HG03460 (cell line): ENCODE measurements around the gene PLXNA4.

Experiments used
- ATAC-seq: cut with Tn5 transposase; IDR thresholded peaks from one replicate; pipeline ENCODE4 v1.9.1; 2021; ENCODE audit not compliant: unreplicated experiment

Gene PLXNA4

DNA sequence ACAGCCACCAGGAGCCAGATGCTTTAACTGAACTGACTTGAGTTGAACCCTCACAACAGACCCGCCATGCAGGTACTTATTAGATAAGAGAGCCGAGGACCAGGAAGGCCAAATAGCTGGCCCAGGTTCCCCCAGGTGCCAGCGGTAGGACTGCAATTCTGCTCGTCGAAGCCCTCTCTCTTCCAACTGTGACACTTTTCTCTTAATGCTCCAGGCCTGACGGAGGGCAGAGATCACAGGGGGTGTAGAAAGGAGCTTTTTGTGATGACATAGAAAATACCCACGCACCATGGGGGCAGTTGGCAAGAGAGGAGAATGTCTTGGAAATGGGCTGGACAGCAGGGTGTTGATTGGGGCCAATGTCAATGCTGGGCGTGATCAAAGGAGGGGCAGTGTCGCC is 208.5 kb downstream of the PLXNA4 start:
- ATAC-seq, result no peak

DNA sequence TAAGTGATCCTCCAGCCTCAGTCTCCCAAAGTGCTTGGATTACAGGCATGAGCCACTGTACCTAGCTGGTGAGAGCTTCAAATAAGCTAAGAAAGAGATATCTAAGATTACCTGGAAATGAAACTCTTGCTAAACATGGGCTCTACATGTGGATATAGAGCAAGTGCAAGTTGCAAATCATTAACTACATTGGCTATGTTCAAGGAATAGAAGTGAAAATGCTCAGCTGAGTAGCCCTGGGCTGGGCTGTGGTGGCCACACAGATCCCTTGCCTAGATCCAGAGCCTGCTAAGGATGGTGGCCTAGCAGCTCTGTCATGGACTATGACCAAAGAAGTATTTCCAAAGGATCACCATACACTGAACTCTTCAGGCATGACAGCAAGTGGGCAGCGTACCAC is 209.3 kb downstream of the PLXNA4 start:
- ATAC-seq, result no peak

DNA sequence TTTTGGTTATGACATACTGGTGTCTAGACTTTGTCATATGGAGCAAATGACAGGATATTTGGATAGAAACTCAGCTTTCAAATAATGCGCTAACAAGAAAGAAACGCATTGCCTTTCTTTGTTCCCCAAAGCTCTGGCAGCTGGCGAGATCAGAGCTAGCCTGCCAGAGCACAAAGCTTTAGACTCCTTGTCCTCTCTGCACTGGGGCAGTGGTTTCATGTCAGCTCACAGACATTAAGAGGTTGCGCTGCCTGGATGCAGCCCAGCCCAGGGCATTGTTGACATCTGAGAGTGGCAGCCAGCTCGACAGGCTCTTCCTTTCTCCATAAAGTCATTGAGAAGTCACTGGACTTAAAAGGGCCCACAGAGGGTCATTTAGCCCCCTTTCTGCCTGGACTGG is 212.0 kb downstream of the PLXNA4 start:
- no peak for ATAC-seq

DNA sequence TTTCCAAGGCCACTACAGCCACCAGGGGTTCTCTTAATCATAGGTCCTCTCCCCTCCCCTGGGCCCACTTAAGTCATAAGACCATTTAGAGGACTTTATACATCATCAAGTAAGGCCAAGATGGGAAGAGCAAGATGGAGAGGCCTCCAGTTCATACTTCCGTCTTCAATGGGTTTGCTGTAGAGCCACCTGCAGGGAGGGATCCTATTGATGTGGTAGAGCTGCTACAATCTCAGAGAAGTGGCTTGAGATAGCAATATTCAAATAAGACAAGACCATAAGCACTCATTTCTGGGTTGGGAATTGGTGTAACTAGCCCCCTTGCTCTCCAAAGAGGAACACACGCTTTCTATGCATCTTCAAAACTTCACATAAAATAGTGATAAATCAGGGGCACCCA is 214.2 kb downstream of the PLXNA4 start:
- no peak for ATAC-seq

DNA sequence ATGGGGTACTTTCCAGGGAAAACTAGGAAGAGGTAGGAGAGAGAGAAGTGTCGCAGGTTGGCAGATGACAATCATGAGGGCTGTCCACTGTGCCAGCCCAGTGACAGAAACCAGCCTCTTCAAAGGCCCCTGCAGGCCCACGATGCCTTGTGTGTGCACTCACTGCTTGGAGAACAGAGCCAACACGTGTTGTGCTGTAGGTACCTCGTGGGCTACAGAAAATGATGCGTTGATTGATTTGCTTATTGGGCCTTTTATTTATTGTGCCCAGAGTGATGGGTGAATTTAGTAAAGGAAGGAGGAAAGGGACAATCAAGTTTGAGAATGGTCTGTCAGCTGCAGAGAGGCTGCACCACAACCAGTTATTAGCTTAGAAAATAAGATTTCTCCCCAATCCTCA is 215.1 kb downstream of the PLXNA4 start:
- no peak for ATAC-seq

DNA sequence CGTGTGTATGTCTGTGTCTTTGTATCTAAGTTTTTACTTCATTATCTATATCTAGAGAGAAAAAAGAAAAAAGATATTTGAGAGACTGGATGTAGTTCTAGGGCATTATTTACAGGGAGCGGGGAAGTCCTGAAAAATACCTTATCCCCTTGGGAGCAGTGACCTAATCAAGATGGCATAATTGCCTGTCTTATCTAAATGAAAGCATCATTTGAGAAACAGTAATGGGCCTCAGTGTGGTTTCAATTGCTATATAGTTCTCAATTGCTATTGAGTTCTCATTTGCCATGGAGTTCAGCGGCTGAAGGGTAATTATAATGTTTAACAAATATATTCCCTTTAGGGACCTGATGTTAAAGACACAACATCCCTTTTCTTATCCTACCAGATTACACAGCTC is 216.5 kb downstream of the PLXNA4 start:
- ATAC-seq, result no peak

DNA sequence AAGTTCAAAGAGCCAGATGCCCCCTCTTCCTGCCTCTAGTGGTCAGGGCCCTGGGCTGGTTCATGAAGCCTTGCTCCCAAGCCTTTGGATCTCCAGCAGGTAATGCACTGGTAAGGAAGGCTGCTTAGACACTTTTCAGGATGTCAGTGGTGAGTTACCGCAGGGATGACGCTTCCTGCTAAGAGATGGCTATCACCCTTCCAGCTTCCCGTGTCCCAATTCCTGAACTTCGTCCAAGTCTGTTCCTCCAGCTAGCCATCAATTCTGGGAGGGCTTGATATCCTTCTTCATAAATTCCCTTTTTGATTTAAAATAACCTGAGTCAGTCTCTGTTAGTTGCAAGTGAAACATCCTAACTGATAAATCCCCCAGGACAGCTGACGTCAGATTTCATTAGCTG is 221.2 kb downstream of the PLXNA4 start:
- no peak for ATAC-seq

DNA sequence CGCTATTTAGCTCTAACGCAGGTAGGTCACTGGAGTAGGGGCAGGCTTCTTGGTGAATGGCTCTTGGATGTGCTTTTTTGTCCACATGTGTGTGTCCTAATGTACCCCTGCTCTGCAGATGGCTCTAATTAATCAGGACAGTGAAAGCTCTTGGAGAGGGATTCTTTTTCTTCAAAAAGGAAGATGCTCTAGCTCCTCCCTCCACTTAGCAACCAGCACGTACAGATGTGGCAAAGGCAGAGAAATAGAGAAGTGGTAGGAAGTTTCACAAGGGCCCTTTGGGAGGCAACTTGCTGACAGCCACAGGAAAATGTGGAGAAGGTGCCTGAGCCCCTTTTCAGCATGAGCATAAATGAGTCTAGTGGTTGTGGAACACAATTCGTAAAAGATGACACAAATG is 221.7 kb downstream of the PLXNA4 start:
- no peak for ATAC-seq

DNA sequence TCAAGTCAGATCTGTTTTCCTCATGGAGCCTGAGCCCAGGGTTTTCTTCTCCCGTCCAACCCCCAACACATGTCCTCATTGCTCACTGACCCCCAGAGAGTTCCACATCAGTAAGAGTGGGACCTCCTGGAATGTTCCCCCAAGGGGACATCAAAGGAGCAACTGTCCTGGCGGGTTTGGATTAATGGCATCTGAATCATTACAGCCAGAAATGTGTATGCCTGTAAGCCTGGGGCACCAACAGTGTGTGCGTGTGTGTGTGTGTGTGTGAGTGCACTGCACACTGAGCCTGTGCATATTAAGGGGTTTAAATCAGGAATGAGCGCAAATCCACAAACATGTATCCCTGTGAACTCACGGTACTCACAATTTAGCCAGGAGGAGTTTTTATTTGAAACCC is 222.3 kb downstream of the PLXNA4 start:
- no peak for ATAC-seq

DNA sequence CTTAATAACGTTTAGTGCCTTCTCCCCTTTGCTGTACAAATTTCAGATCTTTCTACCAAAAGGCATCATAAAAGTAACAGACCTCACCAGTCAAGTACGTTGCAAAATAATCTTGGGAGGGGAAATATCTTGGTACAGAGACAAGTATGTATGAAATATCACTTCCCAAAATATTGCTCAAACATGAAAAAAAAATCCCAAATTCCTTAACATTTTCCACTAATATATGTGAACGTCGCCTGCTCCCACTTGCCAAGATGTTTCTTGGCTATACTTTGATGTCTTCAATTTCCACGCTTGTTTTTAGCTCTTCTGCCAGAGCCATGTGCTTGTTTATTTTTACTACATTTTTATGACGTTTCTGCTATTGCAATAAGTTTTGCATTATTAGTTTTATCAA is 223.5 kb downstream of the PLXNA4 start:
- ATAC-seq, result no peak

DNA sequence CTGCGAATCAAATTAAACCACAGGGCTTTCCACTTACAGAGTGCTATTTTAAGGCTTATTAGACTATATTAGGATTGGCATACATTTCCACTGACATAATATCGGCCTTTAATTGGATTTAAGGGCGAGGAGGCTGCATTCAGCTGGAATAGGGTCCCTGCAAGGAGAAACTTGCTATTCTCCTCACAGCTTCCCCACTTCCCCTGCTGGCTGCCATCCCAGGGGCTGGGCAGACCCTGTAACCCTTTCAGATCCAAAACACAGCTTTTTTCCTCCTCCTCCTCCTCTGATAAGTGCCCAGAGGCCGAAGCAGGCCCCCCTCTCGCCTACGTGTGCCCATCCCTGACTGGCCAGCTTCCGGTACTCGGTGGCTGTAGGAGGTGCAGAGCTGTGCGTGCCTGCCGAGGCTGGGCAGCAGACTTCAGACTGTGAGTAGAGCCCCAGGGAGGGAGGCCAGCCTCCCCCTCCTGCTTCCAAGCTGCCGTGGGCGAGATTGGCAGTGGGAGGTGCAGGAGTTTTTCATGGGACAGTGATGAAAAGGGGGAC is 224.2 kb downstream of the PLXNA4 start:
- no peak for ATAC-seq

DNA sequence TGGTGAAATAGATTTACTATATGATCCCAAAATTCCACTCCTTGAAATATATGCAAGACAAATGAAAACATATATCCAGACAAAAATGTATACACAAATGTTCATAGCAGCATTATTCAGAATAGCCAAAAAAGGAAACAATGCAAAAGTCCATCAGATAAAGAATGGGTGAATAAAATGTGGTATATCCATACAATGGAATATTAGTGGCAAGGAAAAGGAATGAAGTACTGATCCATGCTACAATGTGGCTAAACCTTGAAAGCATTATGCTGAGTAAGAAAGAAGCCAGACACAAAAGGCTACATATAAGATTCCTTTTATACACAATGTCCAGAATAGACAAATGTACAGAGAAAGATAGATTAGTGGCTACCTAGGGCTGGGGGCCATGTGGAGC is 225.5 kb downstream of the PLXNA4 start:
- ATAC-seq, result no peak

DNA sequence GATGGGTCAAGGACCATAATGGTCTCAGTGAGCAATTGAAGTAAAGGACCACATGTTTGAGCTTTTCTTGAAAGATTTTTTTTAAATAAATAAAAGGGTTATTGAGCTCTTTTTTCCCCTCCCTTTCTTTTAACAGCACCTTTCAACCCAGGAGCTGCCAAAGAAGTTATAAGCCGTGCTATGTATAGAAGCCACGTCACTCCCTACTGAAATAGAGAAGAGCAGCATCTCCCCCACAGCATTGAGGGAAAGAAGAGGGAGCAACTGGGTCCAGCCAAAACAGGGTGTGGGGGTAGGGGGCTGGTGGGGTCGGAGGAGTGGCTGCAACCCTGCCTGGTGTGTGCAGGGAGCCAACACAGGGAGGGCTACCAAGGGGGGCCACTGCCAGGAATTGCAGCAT is 227.2 kb downstream of the PLXNA4 start:
- no peak for ATAC-seq

DNA sequence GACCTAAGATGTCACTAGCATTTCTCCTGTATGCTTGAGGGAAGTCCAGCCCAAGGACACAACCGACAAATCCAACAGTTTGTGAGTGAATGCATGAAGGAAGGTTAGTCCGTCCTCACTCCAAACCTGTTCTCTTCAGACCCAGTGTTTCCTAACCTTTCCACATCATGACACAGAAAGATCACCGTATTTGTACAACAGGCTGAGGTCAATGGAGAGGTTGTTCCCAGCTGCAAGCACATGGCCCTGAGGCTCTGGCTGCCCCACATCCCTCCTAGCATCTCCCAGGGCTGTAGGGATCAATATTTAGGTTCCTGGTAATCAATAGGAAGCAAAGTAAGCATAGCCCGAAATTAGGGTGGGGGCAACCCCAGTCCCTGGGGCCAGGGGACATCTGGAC is 227.9 kb downstream of the PLXNA4 start:
- ATAC-seq, result no peak

DNA sequence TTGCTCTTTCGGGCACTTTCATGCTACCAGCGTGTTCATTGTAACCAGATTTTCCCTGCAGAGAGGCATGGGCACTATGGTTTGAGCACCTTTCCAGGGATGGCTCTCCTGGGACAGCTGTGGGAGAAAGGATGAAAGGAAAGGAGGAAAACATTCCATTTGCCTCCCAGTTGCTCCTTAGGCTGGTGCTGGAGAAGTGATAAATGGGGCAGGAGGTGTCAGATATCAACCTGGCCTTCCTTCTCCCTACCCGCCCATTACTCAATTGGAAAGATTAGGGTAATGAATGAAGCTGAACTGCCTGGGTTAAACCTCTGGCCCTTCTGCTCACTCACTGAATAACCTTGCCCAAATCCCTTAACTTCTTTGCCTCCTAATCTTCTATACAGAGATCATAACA is 228.4 kb downstream of the PLXNA4 start:
- ATAC-seq, result no peak

DNA sequence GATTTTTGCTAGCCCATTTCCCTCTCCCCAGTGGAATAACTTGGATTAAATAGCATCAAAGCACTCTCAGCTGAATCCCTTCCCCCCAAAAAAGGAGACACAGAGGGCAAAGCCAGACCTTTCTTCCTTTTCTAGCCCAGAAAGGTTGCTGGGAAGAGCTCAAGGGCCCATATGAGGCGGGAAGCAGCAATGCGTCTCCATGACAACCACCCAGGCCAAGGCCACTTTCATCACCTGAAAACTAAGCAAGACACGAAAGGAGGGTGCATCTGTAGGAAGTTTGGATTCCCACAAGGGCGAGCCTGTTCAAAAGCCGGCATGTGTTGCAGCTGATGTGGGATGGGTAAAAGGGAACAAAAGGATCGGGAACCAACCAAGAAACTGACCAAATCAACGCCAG is 229.1 kb downstream of the PLXNA4 start:
- no peak for ATAC-seq

DNA sequence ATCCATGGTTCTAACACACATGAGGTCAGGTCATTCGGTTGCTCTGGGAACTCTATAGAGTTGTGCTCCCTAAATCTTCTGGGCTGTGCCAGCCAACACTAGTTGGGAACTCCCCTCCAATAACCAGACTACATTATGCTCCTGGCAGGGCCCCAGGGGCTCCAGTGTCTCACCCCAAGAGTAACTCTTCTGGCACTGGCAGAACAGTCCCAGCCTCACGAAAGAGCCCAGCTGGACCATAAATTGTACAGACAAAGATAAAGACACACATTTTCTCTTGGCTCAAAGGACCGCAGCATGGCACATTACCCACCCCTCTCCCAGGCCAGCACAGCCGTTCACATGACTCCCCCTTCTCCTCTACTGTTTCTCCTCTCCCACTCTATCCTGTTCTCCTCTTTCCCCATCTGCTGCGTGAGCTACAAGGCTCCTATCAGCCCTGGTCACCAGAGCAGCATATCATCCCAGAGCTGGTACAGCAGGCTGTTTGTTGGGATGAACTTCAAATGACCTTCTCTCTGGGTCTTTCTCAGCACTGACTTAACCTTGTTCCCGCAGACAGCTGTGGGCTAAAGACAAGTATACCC is 230.6 kb downstream of the PLXNA4 start:
- no peak for ATAC-seq

DNA sequence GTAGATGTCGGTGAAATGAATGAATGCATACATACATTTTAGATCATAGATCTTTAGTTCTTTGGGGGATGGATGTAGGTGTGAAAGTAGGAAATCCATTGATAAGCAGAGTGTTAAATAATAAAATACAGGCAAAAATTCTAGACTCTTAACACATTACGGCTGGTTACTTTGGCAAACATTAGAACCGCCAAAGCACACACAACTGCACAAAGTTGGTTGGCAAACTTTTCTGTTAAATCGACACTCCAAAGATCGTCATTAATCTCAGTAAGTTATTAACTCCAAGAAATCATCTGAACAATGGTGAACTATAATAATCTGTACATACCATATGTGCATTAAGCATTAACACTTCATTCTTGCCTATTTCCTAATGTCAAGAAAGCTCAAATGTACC is 231.2 kb downstream of the PLXNA4 start:
- no peak for ATAC-seq

DNA sequence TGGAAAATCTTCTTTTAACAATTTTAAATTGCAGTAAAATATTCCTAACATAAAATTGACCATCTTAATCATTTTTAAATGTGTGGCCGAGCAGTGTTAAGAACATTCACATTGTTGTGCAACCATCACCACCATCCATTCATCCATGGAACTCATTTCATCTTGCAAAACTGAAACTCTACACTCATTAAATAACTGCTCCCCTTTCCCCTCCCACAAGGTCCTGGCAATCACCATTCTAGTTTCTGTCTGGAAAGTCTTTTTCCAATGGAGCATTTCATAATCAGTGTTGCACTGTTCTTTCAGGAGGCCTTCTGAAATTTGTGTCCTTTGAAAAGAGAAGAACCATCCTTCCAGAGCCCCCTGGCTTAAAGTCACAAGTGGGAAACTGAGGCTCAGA is 233.1 kb downstream of the PLXNA4 start:
- ATAC-seq, result no peak

DNA sequence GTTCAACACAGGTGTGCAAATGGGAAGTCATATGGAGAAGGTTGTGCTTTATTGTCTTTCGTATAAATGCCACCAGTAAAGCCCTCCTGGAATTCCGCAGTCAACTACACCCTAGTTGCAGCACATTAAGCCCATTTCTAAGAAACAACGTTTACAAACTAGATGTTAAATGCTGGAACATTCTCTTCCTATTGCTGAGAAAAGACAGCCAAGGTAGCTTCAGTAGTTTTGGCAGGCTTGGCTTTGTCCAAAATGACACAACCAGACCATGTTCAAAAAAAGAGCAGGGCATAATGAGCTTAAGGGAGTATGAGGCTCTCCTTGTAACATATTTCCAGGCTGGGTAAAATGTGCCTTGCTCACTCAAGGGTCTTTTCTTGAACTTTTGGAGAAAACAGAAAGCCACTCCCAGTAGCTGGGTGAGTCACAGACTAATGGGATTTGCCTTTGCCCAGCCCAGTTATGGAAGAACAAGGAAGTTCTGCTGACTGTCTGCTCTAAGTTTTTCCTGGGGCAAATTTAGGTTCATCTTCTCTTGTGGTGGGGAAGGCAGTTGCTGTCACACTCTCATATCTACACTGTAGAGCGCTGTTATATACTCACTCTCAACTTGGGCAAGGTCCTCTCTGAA is 238.7 kb downstream of the PLXNA4 start:
- ATAC-seq, result no peak

DNA sequence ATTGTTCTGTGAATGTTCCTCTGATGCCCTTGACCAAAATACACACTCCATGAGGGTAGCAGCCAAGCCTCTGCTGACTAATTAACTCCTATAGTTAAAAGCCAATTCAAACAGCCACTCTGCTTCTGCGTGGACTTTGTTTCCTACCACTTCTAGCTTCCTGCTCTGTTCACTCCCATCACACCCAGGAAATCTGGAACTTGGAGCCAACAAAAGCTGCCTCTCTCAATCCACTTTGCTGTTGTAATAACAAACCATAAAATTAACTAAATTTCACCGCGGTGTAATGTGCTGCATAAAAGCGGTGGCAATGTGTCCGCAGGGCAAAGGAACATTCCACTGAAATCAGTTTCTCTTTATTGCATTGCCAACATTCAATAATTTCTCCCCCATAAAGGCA is 239.5 kb downstream of the PLXNA4 start:
- no peak for ATAC-seq

DNA sequence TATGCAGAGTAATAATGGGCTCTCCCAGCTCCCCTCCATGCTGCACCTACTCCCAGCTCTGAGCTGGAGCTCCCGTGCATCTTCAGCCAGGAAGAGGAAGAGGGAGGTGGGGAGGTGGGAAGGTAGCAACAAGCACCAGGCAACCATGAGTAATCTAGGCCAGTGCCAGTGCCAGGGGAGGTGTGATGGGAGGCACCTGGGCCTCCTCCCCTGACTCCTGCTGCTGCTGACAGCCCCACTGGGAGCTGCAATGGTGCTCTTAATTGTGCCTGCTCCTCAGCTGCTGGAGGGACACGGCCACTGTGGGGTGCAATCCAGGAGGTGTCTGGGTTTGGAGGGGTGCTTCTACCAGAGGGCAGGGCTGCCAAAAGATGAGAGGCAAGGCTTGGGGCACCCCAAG is 243.0 kb downstream of the PLXNA4 start:
- no peak for ATAC-seq

DNA sequence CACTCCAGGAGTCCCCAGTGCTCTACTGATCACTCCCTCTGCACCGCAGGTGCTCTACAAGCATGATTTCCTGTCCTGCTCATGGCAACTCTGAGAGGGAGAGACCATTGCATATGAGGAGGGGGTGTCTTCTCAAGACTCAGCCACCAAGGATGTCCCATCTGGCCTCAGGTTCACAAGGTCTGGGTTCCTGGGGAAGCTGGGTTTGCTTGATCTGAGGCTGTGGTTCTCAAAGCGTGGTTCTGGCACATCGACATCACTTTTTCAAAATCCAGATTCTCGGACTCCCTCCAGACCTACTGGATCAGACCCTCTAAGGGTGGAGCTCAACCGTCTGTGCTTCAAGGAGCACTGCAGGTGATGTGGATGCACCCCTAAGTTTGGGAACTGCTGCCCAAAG is 247.5 kb downstream of the PLXNA4 start:
- ATAC-seq, result no peak
